MM.1S (cell line): ENCODE measurements around the gene INPP5F.

Source experiments
- DNase-seq: peaks from one replicate; pipeline ENCODE4 v3.0.0-alpha.2; 2015
- H2AFZ ChIP-seq: fragments of 300-600 bp; sonication (generic); 2 replicates; pipeline ENCODE4 v1.6.0; 2016; ENCODE audit warnings: antibody characterized with exemption, low read length
- H3F3A ChIP-seq: fragments of 300-600 bp; sonication (generic); 2 replicates; pipeline ENCODE4 v1.6.1; 2016; ENCODE audit warnings: mild to moderate bottlenecking, antibody characterized with exemption, low read length, moderate library complexity, mixed read lengths; ENCODE audit not compliant: insufficient read depth
- H3K27ac ChIP-seq: fragments of 300-600 bp; sonication (generic); 2 replicates; pipeline ENCODE4 v1.5.1; 2016; ENCODE audit warnings: mild to moderate bottlenecking, low read length
- H3K27me3 ChIP-seq: fragments of 300-600 bp; sonication (generic); replicated peaks from 2 replicates; pipeline ENCODE4 v1.6.0; 2016; ENCODE audit warnings: low read length; ENCODE audit not compliant: insufficient read depth
- H3K36me3 ChIP-seq: fragments of 300-600 bp; sonication (generic); replicated peaks from 2 replicates; pipeline ENCODE4 v1.6.1; 2016; ENCODE audit warnings: mild to moderate bottlenecking, low read length, mixed read lengths; ENCODE audit not compliant: insufficient read depth
- H3K4me1 ChIP-seq: fragments of 300-600 bp; sonication (generic); 2 replicates; pipeline ENCODE4 v1.6.1; 2016; ENCODE audit warnings: low read length, mixed read lengths
- H3K4me2 ChIP-seq: fragments of 300-600 bp; sonication (generic); 2 replicates; pipeline ENCODE4 v1.6.0; 2016; ENCODE audit warnings: low read depth, low read length
- H3K4me3 ChIP-seq: fragments of 300-600 bp; sonication (generic); 2 replicates; pipeline ENCODE4 v1.5.1; 2016; ENCODE audit warnings: low read length, mixed read lengths
- H3K79me2 ChIP-seq: fragments of 300-600 bp; sonication (generic); 2 replicates; pipeline ENCODE4 v1.6.1; 2016; ENCODE audit warnings: mixed run types, low read length, mixed read lengths
- H3K9ac ChIP-seq: fragments of 300-600 bp; sonication (generic); 2 replicates; pipeline ENCODE4 v1.6.1; 2016; ENCODE audit warnings: low read length, mixed read lengths
- H3K9me2 ChIP-seq: fragments of 300-600 bp; sonication (generic); replicated peaks from 2 replicates; pipeline ENCODE4 v1.6.1; 2016; ENCODE audit warnings: mild to moderate bottlenecking, low read length, mixed read lengths; ENCODE audit not compliant: insufficient read depth
- H3K9me3 ChIP-seq: fragments of 300-600 bp; sonication (generic); replicated peaks from 2 replicates; pipeline ENCODE4 v1.6.1; 2016; ENCODE audit warnings: mild to moderate bottlenecking, low read length, mixed read lengths; ENCODE audit not compliant: insufficient read depth
- H4K20me1 ChIP-seq: fragments of 300-600 bp; sonication (generic); 2 replicates; pipeline ENCODE4 v1.6.1; 2016; ENCODE audit warnings: mild to moderate bottlenecking, low read length, moderate library complexity, mixed read lengths; ENCODE audit not compliant: insufficient read depth
- EZH2 ChIP-seq: fragments of 300-600 bp; sonication (generic); optimal IDR thresholded peaks from 2 replicates; pipeline ENCODE3; 2017; ENCODE audit warnings: low read depth, mild to moderate bottlenecking, antibody characterized with exemption, low read length, mixed read lengths
- EZH2phosphoT487 ChIP-seq: fragments of 300-600 bp; sonication (generic); IDR thresholded peaks from 2 replicates; pipeline ENCODE4 v1.6.1; 2018; ENCODE audit warnings: antibody characterized with exemption, low read length
- TF ChIP-seq, protein P1 (sequence below): fragments of 300-600 bp; sonication (generic); IDR thresholded peaks from 2 replicates; pipeline ENCODE4 v1.5.1; 2016; ENCODE audit warnings: antibody characterized with exemption, low read length, mixed read lengths

The INPP5F gene

DNA sequence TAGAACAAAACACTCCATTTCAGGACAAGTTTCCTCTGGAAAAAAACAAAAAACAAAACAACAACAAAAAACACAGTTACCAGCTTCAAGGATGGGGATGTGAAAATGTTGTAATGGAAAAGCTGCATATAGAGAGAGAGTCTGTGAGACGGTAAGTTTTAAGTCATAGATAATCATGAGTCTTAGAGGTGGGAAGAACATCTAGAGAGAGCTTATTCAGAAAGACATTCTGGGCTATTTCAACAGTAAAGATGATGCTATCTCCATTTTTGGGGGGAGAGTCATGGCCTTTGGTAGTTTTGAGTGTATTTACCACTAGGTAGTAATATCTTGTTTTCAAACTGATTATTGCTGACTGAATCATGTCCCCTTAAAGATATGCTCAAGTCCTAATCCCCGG, 23.3 kb upstream of the INPP5F start:
- Histone ChIP-seq H2AFZ (no peak overlapping the region), H3K9ac (no peak overlapping the region), H3K36me3 (no peaks in the 10 kb centered on the region), H3F3A (peaks cover 23% of the 10 kb centered on the region), H3K4me1 (peaks cover 33% of the 10 kb centered on the region), H3K4me2 (no peak overlapping the region), H3K9me3 (no peaks in the 10 kb centered on the region), H3K9me2 (no peaks in the 10 kb centered on the region), H3K27me3 (no peaks in the 10 kb centered on the region; the same call in 1 of the 2 replicates), H3K79me2 (no peaks in the 10 kb centered on the region), H3K27ac (no peak overlapping the region), H4K20me1 (no peaks in the 10 kb centered on the region), H3K4me3 (no peak overlapping the region)
- no peak for DNase-seq
- TF ChIP-seq, protein P1, sequence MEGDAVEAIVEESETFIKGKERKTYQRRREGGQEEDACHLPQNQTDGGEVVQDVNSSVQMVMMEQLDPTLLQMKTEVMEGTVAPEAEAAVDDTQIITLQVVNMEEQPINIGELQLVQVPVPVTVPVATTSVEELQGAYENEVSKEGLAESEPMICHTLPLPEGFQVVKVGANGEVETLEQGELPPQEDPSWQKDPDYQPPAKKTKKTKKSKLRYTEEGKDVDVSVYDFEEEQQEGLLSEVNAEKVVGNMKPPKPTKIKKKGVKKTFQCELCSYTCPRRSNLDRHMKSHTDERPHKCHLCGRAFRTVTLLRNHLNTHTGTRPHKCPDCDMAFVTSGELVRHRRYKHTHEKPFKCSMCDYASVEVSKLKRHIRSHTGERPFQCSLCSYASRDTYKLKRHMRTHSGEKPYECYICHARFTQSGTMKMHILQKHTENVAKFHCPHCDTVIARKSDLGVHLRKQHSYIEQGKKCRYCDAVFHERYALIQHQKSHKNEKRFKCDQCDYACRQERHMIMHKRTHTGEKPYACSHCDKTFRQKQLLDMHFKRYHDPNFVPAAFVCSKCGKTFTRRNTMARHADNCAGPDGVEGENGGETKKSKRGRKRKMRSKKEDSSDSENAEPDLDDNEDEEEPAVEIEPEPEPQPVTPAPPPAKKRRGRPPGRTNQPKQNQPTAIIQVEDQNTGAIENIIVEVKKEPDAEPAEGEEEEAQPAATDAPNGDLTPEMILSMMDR: no peak
- no peak for TF ChIP-seq EZH2
- no peak for TF ChIP-seq EZH2phosphoT487

DNA sequence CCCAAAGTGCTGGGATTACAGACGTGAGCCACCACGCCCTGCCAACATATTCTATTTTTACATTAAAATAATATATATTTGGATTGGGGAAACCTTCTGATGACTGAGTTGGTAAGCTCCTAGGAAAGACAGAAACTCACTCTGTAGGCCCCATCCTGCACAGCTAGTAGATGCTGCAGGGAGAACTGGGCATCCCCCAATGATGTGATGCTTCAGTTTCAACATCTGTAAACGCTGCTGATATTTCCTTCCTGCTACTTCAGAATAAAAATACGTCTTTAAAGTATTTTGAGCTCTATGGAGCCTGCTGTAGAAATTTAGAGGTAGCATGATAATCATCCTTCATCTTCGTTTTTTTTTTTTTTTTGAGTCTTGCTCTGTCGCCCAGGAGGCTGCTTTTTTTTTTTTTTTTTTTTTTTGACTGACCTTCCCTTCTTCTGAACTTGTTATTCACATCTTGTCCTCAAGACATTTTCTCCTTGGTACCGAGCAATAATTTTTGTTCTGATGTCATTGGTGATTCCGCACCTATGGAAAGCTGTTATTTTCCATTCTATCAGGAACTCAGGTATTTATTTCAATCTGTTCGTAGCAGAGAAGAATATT, 21.8 kb upstream of the INPP5F start:
- Histone ChIP-seq H3F3A (peaks cover 23% of the 10 kb centered on the region), H3K9me3 (no peaks in the 10 kb centered on the region), H3K79me2 (no peaks in the 10 kb centered on the region), H4K20me1 (no peaks in the 10 kb centered on the region), H3K4me1 (peaks cover 33% of the 10 kb centered on the region), H3K9ac (no peak overlapping the region), H3K4me2 (peak overlapping the region; percentile 60), H3K27me3 (no peaks in the 10 kb centered on the region; the same call in 1 of the 2 replicates), H3K27ac (peak overlapping the region; percentile 65; the same call in 1 of the 2 replicates), H3K36me3 (no peaks in the 10 kb centered on the region), H3K9me2 (no peaks in the 10 kb centered on the region), H3K4me3 (no peak overlapping the region), H2AFZ (no peak overlapping the region)
- no peak for DNase-seq
- no peak for TF ChIP-seq EZH2phosphoT487
- TF ChIP-seq, protein P1: no peak
- TF ChIP-seq EZH2: no peak

DNA sequence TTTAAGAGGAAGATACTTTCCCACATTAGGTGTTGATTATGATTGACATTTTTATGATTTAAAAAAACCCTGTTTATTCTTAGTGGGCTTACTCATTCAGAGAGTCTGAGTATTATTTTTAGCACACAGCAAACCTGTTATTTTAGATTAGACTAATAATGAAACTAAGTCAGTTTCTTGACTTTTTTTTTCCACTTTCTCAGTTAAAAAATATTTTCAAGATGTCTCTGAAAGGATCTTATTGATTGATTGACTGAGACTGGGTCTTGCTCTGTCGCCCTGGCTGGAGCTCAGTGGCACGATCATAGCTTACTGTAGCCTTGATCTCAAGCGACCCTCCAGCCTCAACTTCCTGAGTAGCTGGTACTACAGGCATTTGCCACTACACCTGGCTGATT, 20.4 kb upstream of the INPP5F start:
- peak overlapping the region; percentile 32; the same call in 1 of the 2 replicates for H3K4me3 ChIP-seq
- no peaks in the 10 kb centered on the region for H3K9me2 ChIP-seq
- H3K4me1 ChIP-seq: peaks cover 28% of the 10 kb centered on the region
- H3K9me3 ChIP-seq: no peaks in the 10 kb centered on the region
- peak; percentile 78 for DNase-seq
- no peaks in the 10 kb centered on the region; the same call in 1 of the 2 replicates for H3K27me3 ChIP-seq
- TF ChIP-seq EZH2 (no peak), EZH2phosphoT487 (no peak)
- TF ChIP-seq, protein P1: no peak
- peaks cover 22% of the 10 kb centered on the region for H3F3A ChIP-seq
- H3K36me3 ChIP-seq: no peaks in the 10 kb centered on the region
- H3K79me2 ChIP-seq: no peaks in the 10 kb centered on the region
- peak overlapping the region; percentile 65; the same call in 1 of the 2 replicates for H3K27ac ChIP-seq
- H3K4me2 ChIP-seq: peak overlapping the region; percentile 60
- H2AFZ ChIP-seq: peak overlapping the region; percentile 34
- H3K9ac ChIP-seq: no peak overlapping the region; the same call in 1 of the 2 replicates
- no peaks in the 10 kb centered on the region for H4K20me1 ChIP-seq
